Mucosa of descending colon (tissue), 3 donors: ENCODE measurements around the gene LEPR. TPM values are rescaled to one million over a fixed set of nuclear protein-coding genes. Genes with fewer than 3 reads are reported as not detected.

Source experiments
- ATAC-seq: fragments of 200-7000 bp; cut with Tn5 transposase; one replicate; pipeline ENCODE4 v1.9.1; 2020; ENCODE audit warnings: mild to moderate bottlenecking, moderate library complexity
- DNase-seq, 3 donors: peaks; one replicate each; pipeline ENCODE4 v3.0.0-alpha.2; 2020
- H3K36me3 ChIP-seq: fragments of 200-600 bp; one replicate; pipeline ENCODE4 v1.8.0; 2021; ENCODE audit warnings: low read depth, mild to moderate bottlenecking
- H3K4me1 ChIP-seq: fragments of 200-600 bp; one replicate; pipeline ENCODE4 v1.8.0; 2021; ENCODE audit warnings: low read depth, mild to moderate bottlenecking
- H3K4me3 ChIP-seq: fragments of 200-600 bp; one replicate; pipeline ENCODE4 v1.8.0; 2021; ENCODE audit warnings: mild to moderate bottlenecking
- H3K9me3 ChIP-seq: fragments of 200-600 bp; one replicate; pipeline ENCODE4 v1.8.0; 2021; ENCODE audit warnings: mild to moderate bottlenecking
- CTCF ChIP-seq: fragments of 200-600 bp; IDR thresholded peaks from one replicate; pipeline ENCODE4 v1.8.0; 2022; ENCODE audit warnings: antibody characterized with exemption, mild to moderate bottlenecking
- intact Hi-C, 2 donors: fragments of 100-400 bp; cut with DNase I in 1 of 2; cut with micrococcal nuclease in 1 of 2; formaldehyde crosslinking; loops; one replicate each; pipeline versions ENCODE4 v1.11.0 to v1.11.1; 2022; cut with DNase I, micrococcal nuclease
- total RNA-seq, 3 donors: library from RNA; stranded (reverse); fragmentation: NEBNext Ultra II Directional in 2 of 3; extraction: Animal tissue kit (Norgen Biotek cat#: 25700) in 2 of 3; gene quantifications; one replicate each; pipeline versions ENCODE4 v1.2.1 to v1.2.4, GENCODE V29; 2021 to 2023
- donor health status: DM: no; HTN: no; CAD: no; lungs with moderate emphysema.
- donor health status: DM: no; HTN: no; CAD: no.
- donor health status: DM: no; HTN: yes; CAD: no.

The LEPR gene
- total RNA-seq, 3 donors from 2014 or later, result 2.6 to 7.5 (median 4.6) TPM

GRCh38 chr1:65434255-65434654 lies 13.8 kb downstream of the LEPR start:
- TF ChIP-seq CTCF, result no peak
- no peaks in the 10 kb centered on the region for H3K9me3 ChIP-seq
- H3K4me3 ChIP-seq, result no peak overlapping the region
- intact Hi-C loops, result loop anchor here in 1 of 2 donors (5.0 kb wide), 1 partner anchor 253 kb away; no protein-coding TSS in a partner anchor
- no peaks in the 10 kb centered on the region for H3K36me3 ChIP-seq
- ATAC-seq (no peak), DNase-seq (no peak)
- H3K4me1 ChIP-seq, result no peaks in the 10 kb centered on the region

GRCh38 chr1:65434760-65435159 lies 14.3 kb downstream of the LEPR start:
- TF ChIP-seq CTCF, result no peak
- no peak for ATAC-seq
- H3K36me3 ChIP-seq, result no peaks in the 10 kb centered on the region
- H3K4me1 ChIP-seq, result no peaks in the 10 kb centered on the region
- no peaks in the 10 kb centered on the region for H3K9me3 ChIP-seq
- no peak overlapping the region for H3K4me3 ChIP-seq
- intact Hi-C loops, result loop anchor here in 1 of 2 donors (5.0 kb wide), 1 partner anchor 253 kb away; no protein-coding TSS in a partner anchor
- no peak for DNase-seq

- Histone ChIP-seq H3K4me1 (no peaks in the 10 kb centered on the region), H3K36me3 (no peaks in the 10 kb centered on the region), H3K4me3 (no peak overlapping the region), H3K9me3 (no peaks in the 10 kb centered on the region)
- ATAC-seq, result no peak
- TF ChIP-seq CTCF, result no peak
- intact Hi-C loops, result no loop called here
- no peak for DNase-seq
These were observed 15.5 kb downstream of the LEPR start for GRCh38 chr1:65435987-65436386.

GRCh38 chr1:65437616-65438015 lies 17.1 kb downstream of the LEPR start:
- ATAC-seq, result no peak
- TF ChIP-seq CTCF, result no peak
- intact Hi-C loops, result no loop called here

GRCh38 chr1:65440322-65440900 lies 19.9 kb downstream of the LEPR start:
- TF ChIP-seq CTCF, result no peak
- intact Hi-C loops, result no loop called here
- ATAC-seq, result no peak

More at GRCh38 chr1:65437616-65438015, 17.1 kb downstream of the LEPR start:
- Histone ChIP-seq H3K4me3 (no peak overlapping the region), H3K4me1 (no peaks in the 10 kb centered on the region), H3K9me3 (no peaks in the 10 kb centered on the region), H3K36me3 (no peaks in the 10 kb centered on the region)
- DNase-seq, result no peak

GRCh38 chr1:65440915-65441314 lies 20.4 kb downstream of the LEPR start:
- no peak for TF ChIP-seq CTCF
- intact Hi-C loops, result no loop called here
- Histone ChIP-seq H3K36me3 (no peaks in the 10 kb centered on the region), H3K4me1 (no peaks in the 10 kb centered on the region), H3K4me3 (no peak overlapping the region), H3K9me3 (no peaks in the 10 kb centered on the region)
- no peak for ATAC-seq
- DNase-seq, result no peak

More at GRCh38 chr1:65440322-65440900, 19.9 kb downstream of the LEPR start:
- H3K9me3 ChIP-seq, result no peaks in the 10 kb centered on the region
- no peak for DNase-seq
- no peaks in the 10 kb centered on the region for H3K36me3 ChIP-seq
- no peaks in the 10 kb centered on the region for H3K4me1 ChIP-seq
- H3K4me3 ChIP-seq, result no peak overlapping the region
